ENCODE measurements around the gene VDR.

DNA sequence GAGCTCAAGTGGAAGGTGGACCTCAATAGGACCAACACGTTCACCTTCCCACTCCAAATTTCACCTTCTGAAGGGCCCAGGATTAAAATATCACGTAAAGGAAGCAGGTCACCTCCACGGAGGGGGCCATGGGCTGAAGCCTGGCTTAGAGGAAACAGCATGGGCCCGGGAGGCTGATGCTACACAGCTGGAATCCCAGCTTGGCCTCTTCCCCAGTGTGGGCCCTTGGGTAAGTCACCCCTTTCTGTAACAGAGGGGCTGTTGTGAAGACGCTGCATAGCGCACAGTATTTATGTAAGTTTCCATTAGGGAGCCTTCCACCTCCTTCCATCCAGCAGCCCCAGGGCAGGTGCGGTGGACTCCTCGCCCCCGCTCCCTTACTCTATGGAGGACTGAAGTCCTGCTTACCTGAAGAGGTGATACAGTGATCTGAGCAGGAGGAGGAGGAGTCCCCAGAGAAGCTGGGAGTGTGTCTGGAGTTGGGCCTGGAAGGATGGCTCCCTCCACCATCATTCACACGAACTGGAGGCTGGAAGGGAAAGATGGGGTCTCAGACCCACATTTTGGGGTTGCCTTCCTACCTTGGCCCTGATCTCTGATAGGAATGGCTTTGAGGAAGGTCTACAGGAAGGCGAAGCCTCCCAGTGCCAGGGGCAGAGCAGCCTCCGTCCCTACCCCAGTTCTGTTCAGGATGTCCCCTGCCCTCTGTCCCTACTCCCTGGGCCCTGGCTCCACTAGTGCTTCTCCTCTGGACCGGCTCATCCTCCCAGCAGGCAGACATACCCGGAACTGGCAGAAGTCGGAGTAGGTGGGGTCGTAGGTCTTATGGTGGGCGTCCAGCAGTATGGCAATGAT, 47.8 kb downstream of the VDR start:
- TF ChIP-seq CTCF (conservative IDR thresholded peaks at IDR 0.05) (no peak), ZFX (IDR thresholded peaks at IDR 0.05) (no peak)

Data from C4-2B (cell line).